HepG2 (cell line): ENCODE data around the gene POU3F1. TPM values are rescaled to one million over a fixed set of nuclear protein-coding genes. Genes with fewer than 3 reads are reported as not detected.

Experiments used
- EP300 ChIP-seq, 3 experiments: sonication (generic) in 1 of 3; formaldehyde crosslinking in 1 of 3; IDR thresholded peaks; 2 replicates each; pipeline versions ENCODE4 v1.5.1 to v1.6.1; 2011 to 2020; ENCODE audit warnings: low read depth in 2 of 3, low read length in 2 of 3, borderline replicate concordance in 1 of 3, improper control_type of control experiment in 1 of 3, mild to moderate bottlenecking in 1 of 3, missing genetic modification reagents in 1 of 3, moderate library complexity in 1 of 3
- FOXA1 ChIP-seq, 2 experiments: fragments of 450-650 bp in 1 of 2; sonication (generic) in 1 of 2; formaldehyde crosslinking in 1 of 2; IDR thresholded peaks; 2 replicates each; pipeline versions ENCODE4 v1.4.0 to v1.6.1; 2016 to 2020; ENCODE audit warnings: missing genetic modification reagents in 1 of 2
- FOXA3 ChIP-seq: IDR thresholded peaks from 2 replicates; pipeline ENCODE4 v1.6.1; 2016; ENCODE audit warnings: missing genetic modification reagents, missing compliant biosample characterization
- ZFYVE20 ChIP-seq: sonication (generic); formaldehyde crosslinking; IDR thresholded peaks from 2 replicates; pipeline ENCODE4 v1.8.0; 2023; ENCODE audit warnings: low read depth, mild to moderate bottlenecking, moderate library complexity, missing genetic modification reagents, borderline replicate concordance
- polyA plus RNA-seq, 8 experiments: library from polyadenylated mRNA; depleted of rRNA in 3 of 8; stranded (reverse) in 7 of 8; unstranded in 1 of 8; fragments of >200 nt; fragmentation: Illumina TruSeq in 4 of 8; extraction: Trizol in 4 of 8; gene quantifications; 2 replicates each; pipeline versions ENCODE4 v1.2.1 to v1.2.3, GENCODE V29; 2011 to 2016; ENCODE audit warnings: low read depth in 4 of 8, missing spikeins in 1 of 8, mixed read lengths in 1 of 8; ENCODE audit not compliant: insufficient read depth in 1 of 8
- total RNA-seq, 5 experiments: library from RNA; depleted of rRNA; stranded (reverse); fragments of >200 nt; fragmentation: Illumina TruSeq; extraction: Trizol; gene quantifications; 2 replicates each; pipeline ENCODE4 v1.2.3, GENCODE V29; 2016; ENCODE audit warnings: low read depth in 1 of 5
- TF ChIP-seq, protein P1 (sequence below): sonication (generic); formaldehyde crosslinking; IDR thresholded peaks from 2 replicates; pipeline ENCODE4 v1.5.0; 2020; ENCODE audit warnings: missing genetic modification reagents
- TF ChIP-seq, protein P2 (sequence below): sonication (generic); formaldehyde crosslinking; IDR thresholded peaks from 2 replicates; pipeline ENCODE4 v1.4.0; 2020; ENCODE audit warnings: missing genetic modification reagents
- TF ChIP-seq, protein P3 (sequence below): sonication (generic); formaldehyde crosslinking; IDR thresholded peaks from 2 replicates; pipeline ENCODE4 v1.4.0; 2020; ENCODE audit warnings: missing genetic modification reagents, borderline replicate concordance
- TF ChIP-seq, protein P4 (sequence below): sonication (generic); formaldehyde crosslinking; IDR thresholded peaks from 2 replicates; pipeline ENCODE4 v1.4.0; 2020; ENCODE audit warnings: missing genetic modification reagents
- TF ChIP-seq, protein P5 (sequence below): sonication (generic); formaldehyde crosslinking; IDR thresholded peaks from 2 replicates; pipeline ENCODE4 v1.4.0; 2020; ENCODE audit warnings: missing genetic modification reagents
- TF ChIP-seq, protein P6 (sequence below): sonication (generic); formaldehyde crosslinking; IDR thresholded peaks from 2 replicates; pipeline ENCODE4 v1.5.1; 2020; ENCODE audit warnings: missing genetic modification reagents, mild to moderate bottlenecking, borderline replicate concordance
- TF ChIP-seq, protein P7 (sequence below): sonication (generic); formaldehyde crosslinking; IDR thresholded peaks from 2 replicates; pipeline ENCODE4 v1.4.0; 2020; ENCODE audit warnings: missing genetic modification reagents, borderline replicate concordance

Gene POU3F1
- total and polyA plus RNA-seq, 2 of the 13 experiments (the other 11 are each of a cell fraction or from before 2014, with no cell fraction given) = not detected

DNA sequence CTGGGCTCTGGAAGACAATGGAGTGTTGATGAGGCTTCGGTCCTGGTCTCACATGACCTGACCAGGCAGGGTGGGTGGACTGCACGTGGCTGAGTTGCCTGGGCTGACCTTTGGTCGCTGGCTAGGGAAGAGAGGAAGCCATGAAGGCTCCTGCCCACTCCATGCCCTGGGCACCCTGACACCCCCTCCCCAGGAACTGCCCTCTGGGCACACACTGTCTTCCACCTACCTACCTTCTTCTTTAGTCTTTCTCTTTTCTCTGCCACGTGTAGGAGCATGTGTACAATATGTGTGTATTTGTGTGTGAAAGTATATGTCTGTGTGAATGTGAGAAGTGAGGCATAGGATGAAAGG is 15.1 kb downstream of the POU3F1 start (continued):
- TF ChIP-seq ZFYVE20 (CRISPR knock-in tag) (peak; percentile 65; the same call in 1 of the 2 replicates), FOXA3 (CRISPR knock-in tag) (peak; percentile 25; the same call in 1 of the 2 replicates), EP300 (IDR thresholded peaks at IDR 0.05; ENCODE audit: low read depth in 2 of 2, low read length in 2 of 2) (no peak), EP300 (CRISPR knock-in tag; IDR thresholded peaks at IDR 0.05; ENCODE audit: borderline replicate concordance) (peak; percentile 59), FOXA1 (IDR thresholded peaks at IDR 0.05) (no peak), FOXA1 (CRISPR knock-in tag; IDR thresholded peaks at IDR 0.05) (no peak)
- TF ChIP-seq, protein P1, sequence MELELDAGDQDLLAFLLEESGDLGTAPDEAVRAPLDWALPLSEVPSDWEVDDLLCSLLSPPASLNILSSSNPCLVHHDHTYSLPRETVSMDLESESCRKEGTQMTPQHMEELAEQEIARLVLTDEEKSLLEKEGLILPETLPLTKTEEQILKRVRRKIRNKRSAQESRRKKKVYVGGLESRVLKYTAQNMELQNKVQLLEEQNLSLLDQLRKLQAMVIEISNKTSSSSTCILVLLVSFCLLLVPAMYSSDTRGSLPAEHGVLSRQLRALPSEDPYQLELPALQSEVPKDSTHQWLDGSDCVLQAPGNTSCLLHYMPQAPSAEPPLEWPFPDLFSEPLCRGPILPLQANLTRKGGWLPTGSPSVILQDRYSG = no peak
- TF ChIP-seq, protein P2, sequence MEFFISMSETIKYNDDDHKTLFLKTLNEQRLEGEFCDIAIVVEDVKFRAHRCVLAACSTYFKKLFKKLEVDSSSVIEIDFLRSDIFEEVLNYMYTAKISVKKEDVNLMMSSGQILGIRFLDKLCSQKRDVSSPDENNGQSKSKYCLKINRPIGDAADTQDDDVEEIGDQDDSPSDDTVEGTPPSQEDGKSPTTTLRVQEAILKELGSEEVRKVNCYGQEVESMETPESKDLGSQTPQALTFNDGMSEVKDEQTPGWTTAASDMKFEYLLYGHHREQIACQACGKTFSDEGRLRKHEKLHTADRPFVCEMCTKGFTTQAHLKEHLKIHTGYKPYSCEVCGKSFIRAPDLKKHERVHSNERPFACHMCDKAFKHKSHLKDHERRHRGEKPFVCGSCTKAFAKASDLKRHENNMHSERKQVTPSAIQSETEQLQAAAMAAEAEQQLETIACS (CRISPR knock-in tag) = peak; percentile 18; the same call in 1 of the 2 replicates
- TF ChIP-seq, protein P3, sequence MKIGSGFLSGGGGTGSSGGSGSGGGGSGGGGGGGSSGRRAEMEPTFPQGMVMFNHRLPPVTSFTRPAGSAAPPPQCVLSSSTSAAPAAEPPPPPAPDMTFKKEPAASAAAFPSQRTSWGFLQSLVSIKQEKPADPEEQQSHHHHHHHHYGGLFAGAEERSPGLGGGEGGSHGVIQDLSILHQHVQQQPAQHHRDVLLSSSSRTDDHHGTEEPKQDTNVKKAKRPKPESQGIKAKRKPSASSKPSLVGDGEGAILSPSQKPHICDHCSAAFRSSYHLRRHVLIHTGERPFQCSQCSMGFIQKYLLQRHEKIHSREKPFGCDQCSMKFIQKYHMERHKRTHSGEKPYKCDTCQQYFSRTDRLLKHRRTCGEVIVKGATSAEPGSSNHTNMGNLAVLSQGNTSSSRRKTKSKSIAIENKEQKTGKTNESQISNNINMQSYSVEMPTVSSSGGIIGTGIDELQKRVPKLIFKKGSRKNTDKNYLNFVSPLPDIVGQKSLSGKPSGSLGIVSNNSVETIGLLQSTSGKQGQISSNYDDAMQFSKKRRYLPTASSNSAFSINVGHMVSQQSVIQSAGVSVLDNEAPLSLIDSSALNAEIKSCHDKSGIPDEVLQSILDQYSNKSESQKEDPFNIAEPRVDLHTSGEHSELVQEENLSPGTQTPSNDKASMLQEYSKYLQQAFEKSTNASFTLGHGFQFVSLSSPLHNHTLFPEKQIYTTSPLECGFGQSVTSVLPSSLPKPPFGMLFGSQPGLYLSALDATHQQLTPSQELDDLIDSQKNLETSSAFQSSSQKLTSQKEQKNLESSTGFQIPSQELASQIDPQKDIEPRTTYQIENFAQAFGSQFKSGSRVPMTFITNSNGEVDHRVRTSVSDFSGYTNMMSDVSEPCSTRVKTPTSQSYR (CRISPR knock-in tag) = peak; percentile 53; the same call in 1 of the 2 replicates
- TF ChIP-seq, protein P4, sequence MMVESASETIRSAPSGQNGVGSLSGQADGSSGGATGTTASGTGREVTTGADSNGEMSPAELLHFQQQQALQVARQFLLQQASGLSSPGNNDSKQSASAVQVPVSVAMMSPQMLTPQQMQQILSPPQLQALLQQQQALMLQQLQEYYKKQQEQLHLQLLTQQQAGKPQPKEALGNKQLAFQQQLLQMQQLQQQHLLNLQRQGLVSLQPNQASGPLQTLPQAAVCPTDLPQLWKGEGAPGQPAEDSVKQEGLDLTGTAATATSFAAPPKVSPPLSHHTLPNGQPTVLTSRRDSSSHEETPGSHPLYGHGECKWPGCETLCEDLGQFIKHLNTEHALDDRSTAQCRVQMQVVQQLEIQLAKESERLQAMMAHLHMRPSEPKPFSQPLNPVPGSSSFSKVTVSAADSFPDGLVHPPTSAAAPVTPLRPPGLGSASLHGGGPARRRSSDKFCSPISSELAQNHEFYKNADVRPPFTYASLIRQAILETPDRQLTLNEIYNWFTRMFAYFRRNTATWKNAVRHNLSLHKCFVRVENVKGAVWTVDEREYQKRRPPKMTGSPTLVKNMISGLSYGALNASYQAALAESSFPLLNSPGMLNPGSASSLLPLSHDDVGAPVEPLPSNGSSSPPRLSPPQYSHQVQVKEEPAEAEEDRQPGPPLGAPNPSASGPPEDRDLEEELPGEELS (CRISPR knock-in tag) = 0 out of 2 replicates have a peak, but pooled peaks have one; percentile 30
- TF ChIP-seq, protein P5, sequence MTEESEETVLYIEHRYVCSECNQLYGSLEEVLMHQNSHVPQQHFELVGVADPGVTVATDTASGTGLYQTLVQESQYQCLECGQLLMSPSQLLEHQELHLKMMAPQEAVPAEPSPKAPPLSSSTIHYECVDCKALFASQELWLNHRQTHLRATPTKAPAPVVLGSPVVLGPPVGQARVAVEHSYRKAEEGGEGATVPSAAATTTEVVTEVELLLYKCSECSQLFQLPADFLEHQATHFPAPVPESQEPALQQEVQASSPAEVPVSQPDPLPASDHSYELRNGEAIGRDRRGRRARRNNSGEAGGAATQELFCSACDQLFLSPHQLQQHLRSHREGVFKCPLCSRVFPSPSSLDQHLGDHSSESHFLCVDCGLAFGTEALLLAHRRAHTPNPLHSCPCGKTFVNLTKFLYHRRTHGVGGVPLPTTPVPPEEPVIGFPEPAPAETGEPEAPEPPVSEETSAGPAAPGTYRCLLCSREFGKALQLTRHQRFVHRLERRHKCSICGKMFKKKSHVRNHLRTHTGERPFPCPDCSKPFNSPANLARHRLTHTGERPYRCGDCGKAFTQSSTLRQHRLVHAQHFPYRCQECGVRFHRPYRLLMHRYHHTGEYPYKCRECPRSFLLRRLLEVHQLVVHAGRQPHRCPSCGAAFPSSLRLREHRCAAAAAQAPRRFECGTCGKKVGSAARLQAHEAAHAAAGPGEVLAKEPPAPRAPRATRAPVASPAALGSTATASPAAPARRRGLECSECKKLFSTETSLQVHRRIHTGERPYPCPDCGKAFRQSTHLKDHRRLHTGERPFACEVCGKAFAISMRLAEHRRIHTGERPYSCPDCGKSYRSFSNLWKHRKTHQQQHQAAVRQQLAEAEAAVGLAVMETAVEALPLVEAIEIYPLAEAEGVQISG (CRISPR knock-in tag) = peak; percentile 45
- TF ChIP-seq, protein P6, sequence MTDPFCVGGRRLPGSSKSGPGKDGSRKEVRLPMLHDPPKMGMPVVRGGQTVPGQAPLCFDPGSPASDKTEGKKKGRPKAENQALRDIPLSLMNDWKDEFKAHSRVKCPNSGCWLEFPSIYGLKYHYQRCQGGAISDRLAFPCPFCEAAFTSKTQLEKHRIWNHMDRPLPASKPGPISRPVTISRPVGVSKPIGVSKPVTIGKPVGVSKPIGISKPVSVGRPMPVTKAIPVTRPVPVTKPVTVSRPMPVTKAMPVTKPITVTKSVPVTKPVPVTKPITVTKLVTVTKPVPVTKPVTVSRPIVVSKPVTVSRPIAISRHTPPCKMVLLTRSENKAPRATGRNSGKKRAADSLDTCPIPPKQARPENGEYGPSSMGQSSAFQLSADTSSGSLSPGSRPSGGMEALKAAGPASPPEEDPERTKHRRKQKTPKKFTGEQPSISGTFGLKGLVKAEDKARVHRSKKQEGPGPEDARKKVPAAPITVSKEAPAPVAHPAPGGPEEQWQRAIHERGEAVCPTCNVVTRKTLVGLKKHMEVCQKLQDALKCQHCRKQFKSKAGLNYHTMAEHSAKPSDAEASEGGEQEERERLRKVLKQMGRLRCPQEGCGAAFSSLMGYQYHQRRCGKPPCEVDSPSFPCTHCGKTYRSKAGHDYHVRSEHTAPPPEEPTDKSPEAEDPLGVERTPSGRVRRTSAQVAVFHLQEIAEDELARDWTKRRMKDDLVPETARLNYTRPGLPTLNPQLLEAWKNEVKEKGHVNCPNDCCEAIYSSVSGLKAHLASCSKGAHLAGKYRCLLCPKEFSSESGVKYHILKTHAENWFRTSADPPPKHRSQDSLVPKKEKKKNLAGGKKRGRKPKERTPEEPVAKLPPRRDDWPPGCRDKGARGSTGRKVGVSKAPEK (CRISPR knock-in tag) = no peak
- TF ChIP-seq, protein P7, sequence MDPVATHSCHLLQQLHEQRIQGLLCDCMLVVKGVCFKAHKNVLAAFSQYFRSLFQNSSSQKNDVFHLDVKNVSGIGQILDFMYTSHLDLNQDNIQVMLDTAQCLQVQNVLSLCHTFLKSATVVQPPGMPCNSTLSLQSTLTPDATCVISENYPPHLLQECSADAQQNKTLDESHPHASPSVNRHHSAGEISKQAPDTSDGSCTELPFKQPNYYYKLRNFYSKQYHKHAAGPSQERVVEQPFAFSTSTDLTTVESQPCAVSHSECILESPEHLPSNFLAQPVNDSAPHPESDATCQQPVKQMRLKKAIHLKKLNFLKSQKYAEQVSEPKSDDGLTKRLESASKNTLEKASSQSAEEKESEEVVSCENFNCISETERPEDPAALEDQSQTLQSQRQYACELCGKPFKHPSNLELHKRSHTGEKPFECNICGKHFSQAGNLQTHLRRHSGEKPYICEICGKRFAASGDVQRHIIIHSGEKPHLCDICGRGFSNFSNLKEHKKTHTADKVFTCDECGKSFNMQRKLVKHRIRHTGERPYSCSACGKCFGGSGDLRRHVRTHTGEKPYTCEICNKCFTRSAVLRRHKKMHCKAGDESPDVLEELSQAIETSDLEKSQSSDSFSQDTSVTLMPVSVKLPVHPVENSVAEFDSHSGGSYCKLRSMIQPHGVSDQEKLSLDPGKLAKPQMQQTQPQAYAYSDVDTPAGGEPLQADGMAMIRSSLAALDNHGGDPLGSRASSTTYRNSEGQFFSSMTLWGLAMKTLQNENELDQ (CRISPR knock-in tag) = 0 out of 2 replicates have a peak, but pooled peaks have one; percentile 47
